Activated CD4-positive, alpha-beta T cell treated with anti-CD3 and anti-CD28 coated beads, Interleukin-2, Interleukin-6, amounts not matched to agents 100 ng/mL and 50 ng/mL, durations not matched to agents 16 hours and 8 hours (primary cell): ENCODE data around the gene CSN1S1.
"Not testable (repeated sequence)": the region's sequence is repeated elsewhere in the genome, so short reads cannot be mapped to it uniquely, and the experiment has no call there.

Experiments
- DNase-seq: peaks from one replicate; pipeline ENCODE4 v3.0.0-alpha.2; 2020

The CSN1S1 gene

GRCh38 chr4:69930768-69931167 lies at the start of gene CSN1S1:
Gene CSN1S1, plus strand, starts transcription at chr4:69931068. Its CDS starts 1,488 bp downstream, at chr4:69932556.
- no peak for DNase-seq

GRCh38 chr4:69881173-69881773 lies 49.6 kb upstream of the CSN1S1 start:
- peak; percentile 32 for DNase-seq

- DNase-seq = no peak
Observed at GRCh38 chr4:69882150-69882549, 48.7 kb upstream of the CSN1S1 start.

- peak; percentile 1 for DNase-seq
Observed at GRCh38 chr4:69888336-69888735, 42.5 kb upstream of the CSN1S1 start.

- no peak for DNase-seq
Observed at GRCh38 chr4:69894186-69894585, 36.7 kb upstream of the CSN1S1 start.

GRCh38 chr4:69894721-69895120 lies 36.1 kb upstream of the CSN1S1 start:
- DNase-seq = no peak

- DNase-seq = no peak
Observed at GRCh38 chr4:69896530-69897116, 34.2 kb upstream of the CSN1S1 start.

GRCh38 chr4:69907151-69907550 lies 23.7 kb upstream of the CSN1S1 start:
- DNase-seq = no peak

GRCh38 chr4:69909195-69909594 lies 21.7 kb upstream of the CSN1S1 start:
- DNase-seq = no peak

- peak; percentile 1 for DNase-seq
Observed at GRCh38 chr4:69910016-69910782, 20.7 kb upstream of the CSN1S1 start.

- no peak for DNase-seq
Observed at GRCh38 chr4:69920874-69921273, 10.0 kb upstream of the CSN1S1 start.

- DNase-seq = not testable (repeated sequence)
Observed at GRCh38 chr4:69923782-69924410, 7.0 kb upstream of the CSN1S1 start.

- no peak for DNase-seq
Observed at GRCh38 chr4:69934150-69934549, 3.3 kb downstream of the CSN1S1 start.

GRCh38 chr4:69936566-69936965 lies 5.7 kb downstream of the CSN1S1 start:
- DNase-seq = no peak

- no peak for DNase-seq
Observed at GRCh38 chr4:69951602-69952001, 20.7 kb downstream of the CSN1S1 start.

GRCh38 chr4:69957209-69957608 lies 26.3 kb downstream of the CSN1S1 start:
- no peak for DNase-seq

GRCh38 chr4:69965628-69966027 lies 34.8 kb downstream of the CSN1S1 start, which contains the start of gene CSN2:
Gene CSN2, minus strand, starts transcription at chr4:69965728. Its CDS starts 4,733 bp downstream, at chr4:69960995.
- no peak for DNase-seq

- DNase-seq = no peak
Observed at GRCh38 chr4:69970071-69970470, 39.2 kb downstream of the CSN1S1 start.

- DNase-seq = no peak
Observed at GRCh38 chr4:69974631-69975030, 43.8 kb downstream of the CSN1S1 start.

GRCh38 chr4:69977582-69977981 lies 46.7 kb downstream of the CSN1S1 start:
- no peak for DNase-seq

- DNase-seq = peak; percentile 19
Observed at GRCh38 chr4:69984030-69984443, 53.2 kb downstream of the CSN1S1 start.

GRCh38 chr4:69986663-69987062 lies 55.8 kb downstream of the CSN1S1 start:
- no peak for DNase-seq

GRCh38 chr4:69991016-69991415 lies 60.1 kb downstream of the CSN1S1 start:
- DNase-seq = no peak

- DNase-seq = no peak
Observed at GRCh38 chr4:69994782-69995181, 63.9 kb downstream of the CSN1S1 start.
